Hematopoietic multipotent progenitor cell treated with erythropoietin and hydrocortisone succinate and interleukin-3 and kit ligand, for 6 days (in vitro differentiated cells): Measurements from ENCODE around the gene USP17L5.
A peak's percentile ranks its signal among the peaks of the same experiment; 100 is the strongest.
"Not testable (repeated sequence)": the region's sequence is repeated elsewhere in the genome, so short reads cannot be mapped to it uniquely, and the experiment has no call there.

Source experiments
- DNase-seq: peaks from one replicate; pipeline ENCODE4 v3.0.0-alpha.2; 2015

The USP17L5 gene, protein sequence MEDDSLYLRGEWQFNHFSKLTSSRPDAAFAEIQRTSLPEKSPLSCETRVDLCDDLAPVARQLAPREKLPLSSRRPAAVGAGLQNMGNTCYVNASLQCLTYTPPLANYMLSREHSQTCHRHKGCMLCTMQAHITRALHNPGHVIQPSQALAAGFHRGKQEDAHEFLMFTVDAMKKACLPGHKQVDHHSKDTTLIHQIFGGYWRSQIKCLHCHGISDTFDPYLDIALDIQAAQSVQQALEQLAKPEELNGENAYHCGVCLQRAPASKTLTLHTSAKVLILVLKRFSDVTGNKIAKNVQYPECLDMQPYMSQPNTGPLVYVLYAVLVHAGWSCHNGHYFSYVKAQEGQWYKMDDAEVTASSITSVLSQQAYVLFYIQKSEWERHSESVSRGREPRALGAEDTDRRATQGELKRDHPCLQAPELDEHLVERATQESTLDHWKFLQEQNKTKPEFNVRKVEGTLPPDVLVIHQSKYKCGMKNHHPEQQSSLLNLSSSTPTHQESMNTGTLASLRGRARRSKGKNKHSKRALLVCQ

DNA sequence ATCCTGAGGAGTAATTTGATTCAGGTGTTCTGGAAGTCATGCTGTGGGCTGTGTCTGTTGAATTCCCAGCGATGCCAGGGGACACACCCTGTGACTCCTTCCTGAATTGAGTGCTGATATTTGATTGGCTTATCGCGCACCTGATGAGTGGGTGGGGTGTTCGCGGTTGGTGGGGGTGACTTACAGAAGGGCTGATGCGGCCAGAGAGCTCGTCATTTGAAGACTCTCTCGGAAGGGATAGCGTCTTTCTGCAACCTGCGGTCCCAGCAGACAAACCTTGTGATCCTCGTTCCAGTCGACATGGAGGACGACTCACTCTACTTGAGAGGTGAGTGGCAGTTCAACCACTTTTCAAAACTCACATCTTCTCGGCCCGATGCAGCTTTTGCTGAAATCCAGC lies at the start of gene USP17L5:
Gene USP17L5 (plus strand): TSS at position 301 of the 400 bp plus-strand sequence. CDS start 0 bp downstream, at position 301.
- not testable (repeated sequence) for DNase-seq

DNA sequence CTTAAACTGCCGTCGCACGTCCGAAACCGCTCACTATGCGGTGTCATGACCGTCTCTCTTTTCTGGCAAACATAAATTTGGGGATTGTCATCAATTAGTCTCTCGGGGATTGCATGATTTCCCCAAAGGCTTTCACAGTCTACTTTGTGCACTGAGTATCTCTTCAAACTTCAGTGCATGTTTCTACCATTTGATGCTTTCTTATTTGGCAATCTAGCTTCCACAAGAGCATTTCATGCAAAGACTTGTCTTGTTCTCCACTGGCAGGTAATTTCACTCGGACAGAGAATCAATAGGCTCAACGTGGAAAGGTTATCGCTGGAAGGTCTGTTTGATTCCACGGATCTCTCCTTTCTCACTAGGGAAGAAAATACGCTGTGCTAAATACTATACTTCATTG lies 15.0 kb upstream of the USP17L5 start:
- not testable (repeated sequence) for DNase-seq

DNA sequence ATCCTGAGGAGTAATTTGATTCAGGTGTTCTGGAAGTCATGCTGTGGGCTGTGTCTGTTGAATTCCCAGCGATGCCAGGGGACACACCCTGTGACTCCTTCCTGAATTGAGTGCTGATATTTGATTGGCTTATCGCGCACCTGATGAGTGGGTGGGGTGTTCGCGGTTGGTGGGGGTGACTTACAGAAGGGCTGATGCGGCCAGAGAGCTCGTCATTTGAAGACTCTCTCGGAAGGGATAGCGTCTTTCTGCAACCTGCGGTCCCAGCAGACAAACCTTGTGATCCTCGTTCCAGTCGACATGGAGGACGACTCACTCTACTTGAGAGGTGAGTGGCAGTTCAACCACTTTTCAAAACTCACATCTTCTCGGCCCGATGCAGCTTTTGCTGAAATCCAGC lies 14.3 kb upstream of the USP17L5 start, which contains the start of gene USP17L24:
Gene USP17L24 (plus strand): TSS at position 301 of the 400 bp plus-strand sequence. CDS start 0 bp downstream, at position 301.
- not testable (repeated sequence) for DNase-seq

DNA sequence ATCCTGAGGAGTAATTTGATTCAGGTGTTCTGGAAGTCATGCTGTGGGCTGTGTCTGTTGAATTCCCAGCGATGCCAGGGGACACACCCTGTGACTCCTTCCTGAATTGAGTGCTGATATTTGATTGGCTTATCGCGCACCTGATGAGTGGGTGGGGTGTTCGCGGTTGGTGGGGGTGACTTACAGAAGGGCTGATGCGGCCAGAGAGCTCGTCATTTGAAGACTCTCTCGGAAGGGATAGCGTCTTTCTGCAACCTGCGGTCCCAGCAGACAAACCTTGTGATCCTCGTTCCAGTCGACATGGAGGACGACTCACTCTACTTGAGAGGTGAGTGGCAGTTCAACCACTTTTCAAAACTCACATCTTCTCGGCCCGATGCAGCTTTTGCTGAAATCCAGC lies 9.6 kb upstream of the USP17L5 start, which contains the start of gene USP17L25:
Gene USP17L25 (plus strand): TSS at position 301 of the 400 bp plus-strand sequence. CDS start 0 bp downstream, at position 301.
- DNase-seq: not testable (repeated sequence)

DNA sequence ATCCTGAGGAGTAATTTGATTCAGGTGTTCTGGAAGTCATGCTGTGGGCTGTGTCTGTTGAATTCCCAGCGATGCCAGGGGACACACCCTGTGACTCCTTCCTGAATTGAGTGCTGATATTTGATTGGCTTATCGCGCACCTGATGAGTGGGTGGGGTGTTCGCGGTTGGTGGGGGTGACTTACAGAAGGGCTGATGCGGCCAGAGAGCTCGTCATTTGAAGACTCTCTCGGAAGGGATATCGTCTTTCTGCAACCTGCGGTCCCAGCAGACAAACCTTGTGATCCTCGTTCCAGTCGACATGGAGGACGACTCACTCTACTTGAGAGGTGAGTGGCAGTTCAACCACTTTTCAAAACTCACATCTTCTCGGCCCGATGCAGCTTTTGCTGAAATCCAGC lies 4.8 kb upstream of the USP17L5 start, which contains the start of gene USP17L26:
Gene USP17L26 (plus strand): TSS at position 301 of the 400 bp plus-strand sequence. CDS start 0 bp downstream, at position 301.
- not testable (repeated sequence) for DNase-seq

DNA sequence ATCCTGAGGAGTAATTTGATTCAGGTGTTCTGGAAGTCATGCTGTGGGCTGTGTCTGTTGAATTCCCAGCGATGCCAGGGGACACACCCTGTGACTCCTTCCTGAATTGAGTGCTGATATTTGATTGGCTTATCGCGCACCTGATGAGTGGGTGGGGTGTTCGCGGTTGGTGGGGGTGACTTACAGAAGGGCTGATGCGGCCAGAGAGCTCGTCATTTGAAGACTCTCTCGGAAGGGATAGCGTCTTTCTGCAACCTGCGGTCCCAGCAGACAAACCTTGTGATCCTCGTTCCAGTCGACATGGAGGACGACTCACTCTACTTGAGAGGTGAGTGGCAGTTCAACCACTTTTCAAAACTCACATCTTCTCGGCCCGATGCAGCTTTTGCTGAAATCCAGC lies 4.6 kb downstream of the USP17L5 start, which contains the start of gene USP17L27:
Gene USP17L27 (plus strand): TSS at position 301 of the 400 bp plus-strand sequence. CDS start 0 bp downstream, at position 301.
- DNase-seq: not testable (repeated sequence)

DNA sequence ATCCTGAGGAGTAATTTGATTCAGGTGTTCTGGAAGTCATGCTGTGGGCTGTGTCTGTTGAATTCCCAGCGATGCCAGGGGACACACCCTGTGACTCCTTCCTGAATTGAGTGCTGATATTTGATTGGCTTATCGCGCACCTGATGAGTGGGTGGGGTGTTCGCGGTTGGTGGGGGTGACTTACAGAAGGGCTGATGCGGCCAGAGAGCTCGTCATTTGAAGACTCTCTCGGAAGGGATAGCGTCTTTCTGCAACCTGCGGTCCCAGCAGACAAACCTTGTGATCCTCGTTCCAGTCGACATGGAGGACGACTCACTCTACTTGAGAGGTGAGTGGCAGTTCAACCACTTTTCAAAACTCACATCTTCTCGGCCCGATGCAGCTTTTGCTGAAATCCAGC lies 9.4 kb downstream of the USP17L5 start, which contains the start of gene USP17L28:
Gene USP17L28 (plus strand): TSS at position 301 of the 400 bp plus-strand sequence. CDS start 0 bp downstream, at position 301.
- DNase-seq: not testable (repeated sequence)

DNA sequence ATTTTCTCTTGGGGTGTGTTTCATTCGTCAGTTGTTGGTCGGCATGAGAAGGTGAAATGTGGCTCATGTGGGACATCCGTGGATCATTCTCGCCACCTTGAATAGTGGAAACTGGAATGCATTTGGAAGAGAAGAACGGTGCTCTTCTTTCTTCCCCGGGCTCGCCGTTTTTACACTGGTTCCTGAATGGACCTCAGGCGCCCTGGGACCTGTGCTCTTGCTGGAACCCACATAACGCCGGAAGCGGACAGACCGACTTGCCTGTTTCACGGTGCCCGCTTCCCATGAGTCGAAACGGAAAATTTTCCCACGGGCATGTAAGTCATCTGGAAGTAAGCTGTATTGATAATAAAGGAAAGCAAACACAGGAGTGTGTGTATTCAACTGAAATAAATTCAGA lies 11.7 kb downstream of the USP17L5 start:
- not testable (repeated sequence) for DNase-seq

DNA sequence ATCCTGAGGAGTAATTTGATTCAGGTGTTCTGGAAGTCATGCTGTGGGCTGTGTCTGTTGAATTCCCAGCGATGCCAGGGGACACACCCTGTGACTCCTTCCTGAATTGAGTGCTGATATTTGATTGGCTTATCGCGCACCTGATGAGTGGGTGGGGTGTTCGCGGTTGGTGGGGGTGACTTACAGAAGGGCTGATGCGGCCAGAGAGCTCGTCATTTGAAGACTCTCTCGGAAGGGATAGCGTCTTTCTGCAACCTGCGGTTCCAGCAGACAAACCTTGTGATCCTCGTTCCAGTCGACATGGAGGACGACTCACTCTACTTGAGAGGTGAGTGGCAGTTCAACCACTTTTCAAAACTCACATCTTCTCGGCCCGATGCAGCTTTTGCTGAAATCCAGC lies 14.1 kb downstream of the USP17L5 start, which contains the start of gene USP17L29:
Gene USP17L29 (plus strand): TSS at position 301 of the 400 bp plus-strand sequence. CDS start 0 bp downstream, at position 301.
- not testable (repeated sequence) for DNase-seq

DNA sequence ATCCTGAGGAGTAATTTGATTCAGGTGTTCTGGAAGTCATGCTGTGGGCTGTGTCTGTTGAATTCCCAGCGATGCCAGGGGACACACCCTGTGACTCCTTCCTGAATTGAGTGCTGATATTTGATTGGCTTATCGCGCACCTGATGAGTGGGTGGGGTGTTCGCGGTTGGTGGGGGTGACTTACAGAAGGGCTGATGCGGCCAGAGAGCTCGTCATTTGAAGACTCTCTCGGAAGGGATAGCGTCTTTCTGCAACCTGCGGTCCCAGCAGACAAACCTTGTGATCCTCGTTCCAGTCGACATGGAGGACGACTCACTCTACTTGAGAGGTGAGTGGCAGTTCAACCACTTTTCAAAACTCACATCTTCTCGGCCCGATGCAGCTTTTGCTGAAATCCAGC lies 23.6 kb downstream of the USP17L5 start, which contains the start of gene USP17L30:
Gene USP17L30 (plus strand): TSS at position 301 of the 400 bp plus-strand sequence. CDS start 0 bp downstream, at position 301.
- DNase-seq: not testable (repeated sequence)

DNA sequence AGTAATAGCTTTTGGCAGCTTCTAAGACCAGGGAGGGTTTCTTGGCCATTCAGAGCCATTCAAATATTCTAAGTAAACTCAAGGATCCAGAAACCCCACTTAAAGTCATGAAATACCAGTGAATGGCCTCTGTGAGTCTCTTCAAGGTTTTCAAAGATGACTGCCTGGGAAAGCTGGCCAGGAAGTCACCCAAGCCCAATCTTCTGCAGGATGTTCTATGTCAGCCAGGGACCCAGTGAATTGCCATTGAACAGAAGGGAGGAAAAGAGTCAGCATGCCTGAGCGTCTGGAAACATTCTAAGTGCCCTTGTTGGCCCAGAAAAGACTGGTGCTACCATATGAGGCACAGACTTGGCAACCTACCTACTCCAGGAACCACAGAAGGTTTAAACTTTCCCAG lies 40.7 kb downstream of the USP17L5 start:
- DNase-seq: not testable (repeated sequence)

DNA sequence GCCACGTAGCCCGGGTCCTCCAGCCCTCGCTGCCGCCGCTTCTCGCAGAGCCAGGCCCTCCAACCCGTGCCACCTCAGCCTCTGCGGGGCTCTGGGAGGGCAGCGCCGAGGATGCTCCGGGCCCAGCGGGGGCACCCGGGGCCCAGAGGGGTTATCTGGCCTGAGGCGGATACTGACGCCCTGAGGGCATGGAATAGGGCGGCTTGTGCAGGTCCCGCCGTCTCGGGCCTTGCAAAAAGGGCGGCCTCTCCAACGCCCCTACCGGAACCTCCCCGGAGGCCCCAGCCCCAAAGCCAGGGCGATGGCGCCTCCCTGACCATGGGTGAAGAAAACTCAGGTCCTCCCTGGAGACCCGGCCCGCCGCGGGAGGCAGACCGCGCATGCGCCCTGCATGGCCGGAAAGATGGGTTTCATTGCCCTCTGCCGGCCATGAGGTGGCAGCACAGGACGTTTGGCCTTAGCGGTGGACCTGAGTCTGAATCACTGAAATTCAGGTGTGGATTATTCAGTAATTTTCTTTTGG lies 41.9 kb downstream of the USP17L5 start:
- DNase-seq: peak; percentile 14

DNA sequence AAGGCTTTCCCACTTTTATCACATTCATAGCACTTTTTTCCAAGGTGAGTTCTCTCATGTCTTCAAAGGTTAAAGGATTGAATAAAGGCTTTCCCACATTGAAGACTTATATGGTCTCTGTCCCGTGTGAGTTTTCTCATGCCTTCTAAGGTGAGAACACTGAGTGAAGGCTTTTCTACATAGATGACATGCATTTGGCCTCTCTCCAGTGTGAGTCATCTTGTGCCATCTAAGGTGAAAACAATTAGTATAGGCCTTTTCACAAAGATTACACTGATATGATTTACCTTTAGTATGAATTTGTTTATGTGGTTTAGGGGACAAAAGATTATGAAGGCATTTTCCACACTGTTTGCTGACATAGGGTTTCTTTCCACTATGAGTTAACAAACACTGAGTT lies 44.9 kb downstream of the USP17L5 start:
- no peak for DNase-seq

DNA sequence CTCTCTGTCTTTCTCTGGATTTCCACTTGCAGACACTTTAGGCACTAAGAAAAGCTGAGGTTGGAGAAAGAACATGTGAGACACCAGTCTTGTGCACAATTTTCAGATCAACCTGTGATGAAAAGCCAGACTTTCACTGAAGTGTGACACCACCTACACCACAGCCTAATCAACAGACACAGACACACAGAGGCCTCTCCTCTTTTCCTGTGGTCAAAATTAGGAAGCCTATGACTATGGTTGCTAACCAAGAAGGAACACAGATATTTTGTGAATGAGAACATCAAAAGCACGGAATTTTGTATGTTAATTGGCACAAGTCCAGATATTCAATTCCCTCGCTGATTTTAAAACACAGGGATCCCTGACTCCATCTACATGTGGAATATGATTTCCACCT lies 49.8 kb downstream of the USP17L5 start:
- DNase-seq: peak; percentile 2
